Lung (tissue), 12 donors: ENCODE data around the gene EPHB1. TPM values are rescaled to one million over a fixed set of nuclear protein-coding genes. Genes with fewer than 3 reads are reported as not detected.

Experiments
- ATAC-seq: fragments of 200-7000 bp; cut with Tn5 transposase; one replicate; pipeline ENCODE4 v1.9.1; 2020; ENCODE audit warnings: moderate number of reproducible peaks; ENCODE audit not compliant: insufficient read depth, low FRiP score
- DNase-seq, 3 donors: peaks; one replicate each; pipeline ENCODE4 v3.0.0-alpha.2; 2013 to 2017
- H3K27ac ChIP-seq, 2 donors: one replicate each; pipeline ENCODE4 v1.5.1; 2013; ENCODE audit warnings: mild to moderate bottlenecking in 2 of 2, moderate library complexity in 2 of 2, control low read depth in 1 of 2, inconsistent platforms in 1 of 2, low read depth in 1 of 2, low read length in 1 of 2
- H3K27me3 ChIP-seq, 3 donors: one replicate each; pipeline ENCODE4 v1.5.1; 2013; ENCODE audit warnings: low read length in 2 of 3; ENCODE audit not compliant: control insufficient read depth in 3 of 3, insufficient read depth in 3 of 3
- H3K36me3 ChIP-seq, 4 donors: one replicate each; pipeline ENCODE4 v1.5.1; 2013; ENCODE audit warnings: low read length in 4 of 4, mild to moderate bottlenecking in 1 of 4, moderate library complexity in 1 of 4; ENCODE audit not compliant: control insufficient read depth in 4 of 4, insufficient read depth in 4 of 4
- H3K4me1 ChIP-seq, 5 donors: one replicate each; pipeline ENCODE4 v1.5.1; 2013; ENCODE audit warnings: low read length in 5 of 5, mild to moderate bottlenecking in 2 of 5, moderate library complexity in 1 of 5; ENCODE audit not compliant: control insufficient read depth in 5 of 5, insufficient read depth in 5 of 5
- H3K4me3 ChIP-seq: one replicate; pipeline ENCODE4 v1.5.1; 2013; ENCODE audit warnings: mild to moderate bottlenecking, control low read depth, moderate library complexity
- H3K9ac ChIP-seq, 2 donors: one replicate each; pipeline ENCODE4 v1.5.1; 2013; ENCODE audit warnings: low read length in 2 of 2, control low read depth in 1 of 2; ENCODE audit not compliant: insufficient read depth in 1 of 2
- H3K9me3 ChIP-seq, 4 donors: one replicate each; pipeline ENCODE4 v1.5.1; 2013; ENCODE audit warnings: low read length in 3 of 4, mild to moderate bottlenecking in 1 of 4, moderate library complexity in 1 of 4; ENCODE audit not compliant: control insufficient read depth in 4 of 4, insufficient read depth in 3 of 4
- WGBS, 2 donors: extraction: QIAGEN DNeasy Blood & Tissue Kit; methylation state at CpG; one replicate each; pipeline ENCODE4 v1.1.7; 2013; 5-methylcytosine and 5-hydroxymethylcytosine counted together
- polyA plus RNA-seq, 2 donors: library from polyadenylated mRNA; stranded (reverse); fragments of 200-250 nt; gene quantifications; one replicate each; pipeline ENCODE4 v1.2.1, GENCODE V29; 2013
- total RNA-seq, 2 donors: library from RNA; depleted of rRNA in 1 of 2; stranded (reverse); fragments of >200 nt in 1 of 2; gene quantifications; one replicate each; pipeline ENCODE4 v1.2.1, GENCODE V29; 2014 to 2021
- TF ChIP-seq, protein P1 (sequence below): IDR thresholded peaks from 2 replicates; pipeline ENCODE4 v1.5.1; 2012; ENCODE audit warnings: mild to moderate bottlenecking; ENCODE audit errors: control extremely low read depth, extremely low read depth
- donor health status: control.
- donor health status: control.
- donor health status: Bipolar disorder and iron deficiency.
- donor health status: healthy.
- donor health status: DM: yes; HTN: yes; CAD: no.

EPHB1 gene
- total and polyA plus RNA-seq, 4 donors: 0.30 to 6.3 (median 2.1) TPM

DNA sequence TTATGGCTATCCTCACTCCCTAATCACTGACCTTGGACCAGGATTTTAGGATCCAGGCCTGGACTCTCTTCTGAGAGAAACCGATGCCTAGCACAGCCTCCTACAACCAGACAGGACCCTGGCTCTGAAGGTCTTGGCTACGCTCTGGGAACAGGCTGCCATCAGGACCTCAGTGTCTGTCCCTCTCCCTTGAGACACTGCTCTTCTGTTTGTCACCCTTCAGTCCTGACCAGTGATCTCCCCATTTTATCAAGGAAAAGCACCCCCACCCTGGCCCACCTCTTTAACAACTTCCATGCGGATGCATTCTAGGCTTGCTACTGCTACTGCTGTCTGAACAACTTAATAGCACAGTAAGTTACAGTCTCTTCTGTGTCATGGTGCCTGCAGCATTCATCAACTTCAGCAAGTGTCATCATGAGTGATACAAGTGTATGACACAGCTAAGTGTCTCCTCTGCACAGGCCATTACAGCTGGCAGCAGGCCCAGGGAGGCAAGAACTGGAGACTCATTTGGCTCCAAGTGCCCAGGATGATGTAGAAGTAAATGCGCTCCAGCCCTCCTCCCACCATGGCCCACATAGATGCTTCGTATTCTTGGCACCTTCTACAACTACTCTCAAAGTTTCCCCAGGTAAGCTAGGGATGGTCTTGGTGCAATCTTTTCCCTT lies 302.4 kb downstream of the EPHB1 start:
- TF ChIP-seq, protein P1, sequence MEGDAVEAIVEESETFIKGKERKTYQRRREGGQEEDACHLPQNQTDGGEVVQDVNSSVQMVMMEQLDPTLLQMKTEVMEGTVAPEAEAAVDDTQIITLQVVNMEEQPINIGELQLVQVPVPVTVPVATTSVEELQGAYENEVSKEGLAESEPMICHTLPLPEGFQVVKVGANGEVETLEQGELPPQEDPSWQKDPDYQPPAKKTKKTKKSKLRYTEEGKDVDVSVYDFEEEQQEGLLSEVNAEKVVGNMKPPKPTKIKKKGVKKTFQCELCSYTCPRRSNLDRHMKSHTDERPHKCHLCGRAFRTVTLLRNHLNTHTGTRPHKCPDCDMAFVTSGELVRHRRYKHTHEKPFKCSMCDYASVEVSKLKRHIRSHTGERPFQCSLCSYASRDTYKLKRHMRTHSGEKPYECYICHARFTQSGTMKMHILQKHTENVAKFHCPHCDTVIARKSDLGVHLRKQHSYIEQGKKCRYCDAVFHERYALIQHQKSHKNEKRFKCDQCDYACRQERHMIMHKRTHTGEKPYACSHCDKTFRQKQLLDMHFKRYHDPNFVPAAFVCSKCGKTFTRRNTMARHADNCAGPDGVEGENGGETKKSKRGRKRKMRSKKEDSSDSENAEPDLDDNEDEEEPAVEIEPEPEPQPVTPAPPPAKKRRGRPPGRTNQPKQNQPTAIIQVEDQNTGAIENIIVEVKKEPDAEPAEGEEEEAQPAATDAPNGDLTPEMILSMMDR: no peak
- Histone ChIP-seq H3K4me3 (no peak overlapping the region), H3K27me3 (no peaks in the 10 kb centered on the region), H3K36me3 (no peaks in the 10 kb centered on the region), H3K9me3 (no peaks in the 10 kb centered on the region), H3K9ac (no peak overlapping the region), H3K27ac (no peak overlapping the region), H3K4me1 (no peaks in the 10 kb centered on the region)
- DNase-seq (no peak), ATAC-seq (no peak)
- 85 to 86% methylated on average over 5 of the region's 5 CpGs for WGBS, 2 donors

DNA sequence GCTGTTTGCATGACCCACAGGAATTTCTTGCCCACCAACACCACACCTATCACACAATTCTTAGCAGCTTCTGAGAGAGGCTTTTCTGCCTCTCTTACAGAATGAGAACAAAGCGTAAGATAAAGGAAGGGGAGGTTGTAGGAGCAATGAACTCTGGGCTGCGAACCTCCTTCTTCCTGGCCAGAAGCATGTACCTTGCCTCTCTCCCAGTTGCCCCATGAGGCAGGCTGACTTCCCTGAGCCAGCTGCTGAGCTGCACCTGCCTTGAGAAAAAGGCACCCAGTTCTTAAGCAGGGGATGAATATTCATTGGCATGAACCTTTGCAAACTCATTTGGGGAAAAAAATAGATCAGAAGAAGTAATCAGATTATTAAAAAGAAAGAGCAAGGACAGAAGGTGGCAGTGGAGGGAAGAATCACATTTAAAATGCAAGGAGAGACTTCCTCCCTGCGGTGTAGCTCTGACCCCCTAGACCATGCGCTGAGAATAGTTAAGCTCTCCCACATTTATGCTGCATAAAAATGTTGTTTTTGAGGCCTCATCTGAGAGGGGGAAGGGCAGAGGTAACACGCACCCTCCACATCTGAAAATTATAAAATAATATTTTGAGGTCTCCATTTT lies 304.8 kb downstream of the EPHB1 start:
- TF ChIP-seq, protein P1: no peak
- DNase-seq (no peak), ATAC-seq (no peak)
- Histone ChIP-seq H3K36me3 (no peaks in the 10 kb centered on the region), H3K4me3 (no peak overlapping the region), H3K4me1 (no peaks in the 10 kb centered on the region), H3K27ac (no peak overlapping the region), H3K9ac (no peak overlapping the region), H3K27me3 (no peaks in the 10 kb centered on the region), H3K9me3 (no peaks in the 10 kb centered on the region)
- WGBS, 2 donors: 54 to 64% methylated on average over 5 of the region's 5 CpGs

DNA sequence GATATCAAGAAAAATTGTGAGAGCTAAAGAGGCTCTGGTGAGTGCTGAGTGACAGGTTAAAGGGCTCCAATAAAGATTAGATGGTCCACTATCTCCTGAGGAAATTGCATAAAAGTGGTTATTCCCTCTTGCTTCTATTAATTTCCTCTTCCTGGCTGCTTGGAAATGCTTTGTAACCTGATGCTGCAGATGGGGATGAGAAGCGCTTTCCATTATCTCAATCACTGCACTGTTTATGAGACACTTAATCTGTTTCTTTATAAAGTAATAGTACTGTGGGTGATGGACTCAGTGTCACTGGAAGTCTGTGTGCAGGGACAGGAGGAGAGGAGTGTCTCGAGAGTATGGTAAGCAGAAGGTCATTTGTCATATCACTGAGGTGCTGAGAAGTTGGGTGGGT lies 305.3 kb downstream of the EPHB1 start:
- Histone ChIP-seq H3K4me3 (no peak overlapping the region), H3K27me3 (no peaks in the 10 kb centered on the region), H3K9ac (no peak overlapping the region), H3K36me3 (no peaks in the 10 kb centered on the region), H3K27ac (no peak overlapping the region), H3K9me3 (no peaks in the 10 kb centered on the region), H3K4me1 (no peaks in the 10 kb centered on the region)
- no peak for DNase-seq
- WGBS, 2 donors: 40 to 55% methylated on average over 2 of the region's 2 CpGs
- no peak for ATAC-seq
- TF ChIP-seq, protein P1: no peak

DNA sequence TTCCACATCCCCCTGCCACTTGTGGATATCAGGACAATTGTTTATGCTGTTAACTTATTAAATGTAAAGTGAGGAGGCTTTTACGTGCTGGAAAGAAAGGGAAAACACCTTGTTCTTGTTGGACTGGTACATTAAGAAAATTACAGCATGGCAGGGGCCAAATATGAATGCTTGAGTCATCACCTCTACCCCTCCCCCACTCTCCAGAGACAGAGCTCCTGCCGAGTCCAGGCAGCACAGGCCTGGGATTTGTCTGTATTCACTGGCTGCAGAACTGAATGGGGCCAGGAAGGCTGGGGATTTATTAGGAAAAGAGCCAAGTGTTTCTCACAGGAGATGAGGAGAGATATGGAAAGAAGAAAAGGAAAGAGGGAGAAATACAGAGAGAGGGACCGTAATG lies 308.9 kb downstream of the EPHB1 start:
- H3K9me3 ChIP-seq: peaks cover 0 to 2% (median 0%) of the 10 kb centered on the region in 4 donors
- TF ChIP-seq, protein P1: no peak
- WGBS, 2 donors: 47 to 54% methylated on average over 3 of the region's 3 CpGs
- no peak for DNase-seq
- H3K4me3 ChIP-seq: no peak overlapping the region
- H3K36me3 ChIP-seq: no peaks in the 10 kb centered on the region
- H3K4me1 ChIP-seq: no peaks in the 10 kb centered on the region
- ATAC-seq: no peak
- no peak overlapping the region for H3K9ac ChIP-seq
- H3K27ac ChIP-seq: no peak overlapping the region
- H3K27me3 ChIP-seq: no peaks in the 10 kb centered on the region
